PC-9 (cell line): Measurements from ENCODE around the gene KIAA0232. TPM values are rescaled to one million over a fixed set of nuclear protein-coding genes. Genes with fewer than 3 reads are reported as not detected.
"Not testable (repeated sequence)": the region's sequence is repeated elsewhere in the genome, so short reads cannot be mapped to it uniquely, and the experiment has no call there.

Experiments
- BruUV-seq: library from RNA; stranded (reverse); fragments of 400-500 nt; replicated peaks from 2 replicates; lab custom pipeline; 2021; lab: Mats Ljungman, UMichigan
- CTCF ChIA-PET: fragments of 300-600 bp; sonication (Branson Sonifier 250); formaldehyde crosslinking; loops from one replicate; lab custom pipeline; 2022; ENCODE audit warnings: antibody characterized with exemption; lab: Charles Lee
- POLR2A ChIA-PET: fragments of 300-600 bp; sonication (Branson Sonifier 250); formaldehyde crosslinking; loops from one replicate; lab custom pipeline; 2022; ENCODE audit warnings: antibody characterized with exemption; ENCODE audit not compliant: unreplicated experiment; lab: Charles Lee
- DNase-seq, 2 experiments: peaks; one replicate each; pipeline versions ENCODE4 v3.0.0 to v3.0.0-alpha.2; 2015 to 2022; ENCODE audit warnings: mixed read lengths in 1 of 2
- H2AFZ ChIP-seq: fragments of 200-600 bp; sonication (generic); 2 replicates; pipeline ENCODE4 v1.8.1; 2017; ENCODE audit warnings: antibody characterized with exemption
- H3F3A ChIP-seq: fragments of 200-600 bp; sonication (generic); 2 replicates; pipeline ENCODE4 v1.8.1; 2017; ENCODE audit warnings: antibody characterized with exemption, mild to moderate bottlenecking, low read depth; ENCODE audit not compliant: insufficient read depth
- H3K27ac ChIP-seq: fragments of 200-600 bp; sonication (generic); 2 replicates; pipeline ENCODE4 v1.6.1; 2016; ENCODE audit warnings: mixed run types
- H3K27me3 ChIP-seq: fragments of 200-600 bp; sonication (generic); 2 replicates; pipeline ENCODE4 v1.6.1; 2016; ENCODE audit warnings: low read depth, mixed run types; ENCODE audit not compliant: insufficient read depth
- H3K36me3 ChIP-seq: fragments of 200-600 bp; sonication (generic); 2 replicates; pipeline ENCODE4 v1.6.1; 2016; ENCODE audit warnings: low read depth, mixed run types
- H3K4me1 ChIP-seq: fragments of 200-600 bp; sonication (generic); replicated peaks from 2 replicates; pipeline ENCODE4 v1.6.1; 2016; ENCODE audit warnings: mixed run types; ENCODE audit not compliant: insufficient read depth
- H3K4me2 ChIP-seq: fragments of 200-600 bp; sonication (generic); 2 replicates; pipeline ENCODE4 v1.6.1; 2017; ENCODE audit warnings: mixed run types
- H3K4me3 ChIP-seq: fragments of 200-600 bp; sonication (generic); 2 replicates; pipeline ENCODE4 v1.6.1; 2016; ENCODE audit warnings: mixed run types
- H3K79me2 ChIP-seq: fragments of 200-600 bp; sonication (generic); 2 replicates; pipeline ENCODE4 v1.6.1; 2017; ENCODE audit warnings: low read depth, mixed run types
- H3K9me2 ChIP-seq: fragments of 200-600 bp; sonication (generic); 2 replicates; pipeline ENCODE4 v1.8.1; 2017; ENCODE audit warnings: mild to moderate bottlenecking; ENCODE audit not compliant: insufficient read depth
- H3K9me3 ChIP-seq: fragments of 200-600 bp; sonication (generic); 2 replicates; pipeline ENCODE4 v1.8.1; 2016; ENCODE audit warnings: low read depth; ENCODE audit not compliant: insufficient read depth
- H4K20me1 ChIP-seq: fragments of 200-600 bp; sonication (generic); 2 replicates; pipeline ENCODE4 v1.8.1; 2017; ENCODE audit not compliant: insufficient read depth
- CTCF ChIP-seq: fragments of 200-600 bp; sonication (generic); conservative IDR thresholded peaks from 2 replicates; pipeline ENCODE4 v1.6.1; 2017; ENCODE audit warnings: mixed run types, antibody characterized with exemption, mild to moderate bottlenecking, moderate library complexity
- EZH2 ChIP-seq: fragments of 200-600 bp; sonication (generic); IDR thresholded peaks from 2 replicates; pipeline ENCODE4 v1.8.0; 2017; ENCODE audit warnings: antibody characterized with exemption, low read depth
- intact Hi-C: fragments of 100-400 bp; cut with micrococcal nuclease; formaldehyde crosslinking; loops from one replicate; pipeline ENCODE4 v1.10.0; 2022; ENCODE audit not compliant: unreplicated experiment
- total RNA-seq: library from RNA; stranded (reverse); gene quantifications from 2 replicates; pipeline ENCODE4 v1.2.3, GENCODE V29; 2021

KIAA0232 gene
- total RNA-seq, 1 experiment from 2014 or later = 24.7 TPM

- H3K4me2 ChIP-seq = no peak overlapping the region
- no peak overlapping the region for H3K27ac ChIP-seq
- ChIA-PET CTCF (no interaction called here), POLR2A (no interaction called here)
- no peaks in the 10 kb centered on the region for H3K4me1 ChIP-seq
- no peaks in the 10 kb centered on the region for H3K79me2 ChIP-seq
- intact Hi-C loops = no loop called here
- H3K27me3 ChIP-seq = no peaks in the 10 kb centered on the region
- H3K9me2 ChIP-seq = no peaks in the 10 kb centered on the region
- H3K9me3 ChIP-seq = no peaks in the 10 kb centered on the region
- no TSS peak for BruUV-seq
- H3K4me3 ChIP-seq = no peak overlapping the region
- no peaks in the 10 kb centered on the region for H3K36me3 ChIP-seq
- TF ChIP-seq CTCF (no peak), EZH2 (no peak)
- no peak for DNase-seq
- H4K20me1 ChIP-seq = no peaks in the 10 kb centered on the region
- H2AFZ ChIP-seq = no peak overlapping the region
- no peaks in the 10 kb centered on the region for H3F3A ChIP-seq
Observed at GRCh38 chr4:6890358-6890757, 107.8 kb downstream of the KIAA0232 start.

GRCh38 chr4:6890971-6891370 is 108.4 kb downstream of the KIAA0232 start:
- DNase-seq, H3K27me3 ChIP-seq, POLR2A ChIA-PET, H3K9me2 ChIP-seq, H3K4me1 ChIP-seq, H3K4me2 ChIP-seq, H3K27ac ChIP-seq, H3K9me3 ChIP-seq, BruUV-seq, H2AFZ ChIP-seq, H4K20me1 ChIP-seq, H3F3A ChIP-seq, intact Hi-C loops, CTCF ChIA-PET, H3K79me2 ChIP-seq, H3K36me3 ChIP-seq, H3K4me3 ChIP-seq: not testable (repeated sequence)

- H4K20me1 ChIP-seq = no peaks in the 10 kb centered on the region
- POLR2A ChIA-PET = no interaction called here
- CTCF ChIA-PET = no interaction called here
- no peak for TF ChIP-seq CTCF
- no peak for TF ChIP-seq EZH2
- no peaks in the 10 kb centered on the region for H3F3A ChIP-seq
- no peak overlapping the region for H3K4me2 ChIP-seq
- H3K9me2 ChIP-seq = no peaks in the 10 kb centered on the region
- no peak for DNase-seq
- intact Hi-C loops = no loop called here
- H3K36me3 ChIP-seq = no peaks in the 10 kb centered on the region
- no peak overlapping the region for H3K4me3 ChIP-seq
- H3K9me3 ChIP-seq = no peaks in the 10 kb centered on the region
- no peaks in the 10 kb centered on the region for H3K27me3 ChIP-seq
- H3K27ac ChIP-seq = no peak overlapping the region
- no peak overlapping the region for H2AFZ ChIP-seq
- no TSS peak for BruUV-seq
- H3K4me1 ChIP-seq = no peaks in the 10 kb centered on the region
- no peaks in the 10 kb centered on the region for H3K79me2 ChIP-seq
Observed at GRCh38 chr4:6891436-6892170, 109.1 kb downstream of the KIAA0232 start.
